ENCODE measurements around the gene C10orf71. TPM values are rescaled to one million over a fixed set of nuclear protein-coding genes. Genes with fewer than 3 reads are reported as not detected.

Gene C10orf71, protein sequence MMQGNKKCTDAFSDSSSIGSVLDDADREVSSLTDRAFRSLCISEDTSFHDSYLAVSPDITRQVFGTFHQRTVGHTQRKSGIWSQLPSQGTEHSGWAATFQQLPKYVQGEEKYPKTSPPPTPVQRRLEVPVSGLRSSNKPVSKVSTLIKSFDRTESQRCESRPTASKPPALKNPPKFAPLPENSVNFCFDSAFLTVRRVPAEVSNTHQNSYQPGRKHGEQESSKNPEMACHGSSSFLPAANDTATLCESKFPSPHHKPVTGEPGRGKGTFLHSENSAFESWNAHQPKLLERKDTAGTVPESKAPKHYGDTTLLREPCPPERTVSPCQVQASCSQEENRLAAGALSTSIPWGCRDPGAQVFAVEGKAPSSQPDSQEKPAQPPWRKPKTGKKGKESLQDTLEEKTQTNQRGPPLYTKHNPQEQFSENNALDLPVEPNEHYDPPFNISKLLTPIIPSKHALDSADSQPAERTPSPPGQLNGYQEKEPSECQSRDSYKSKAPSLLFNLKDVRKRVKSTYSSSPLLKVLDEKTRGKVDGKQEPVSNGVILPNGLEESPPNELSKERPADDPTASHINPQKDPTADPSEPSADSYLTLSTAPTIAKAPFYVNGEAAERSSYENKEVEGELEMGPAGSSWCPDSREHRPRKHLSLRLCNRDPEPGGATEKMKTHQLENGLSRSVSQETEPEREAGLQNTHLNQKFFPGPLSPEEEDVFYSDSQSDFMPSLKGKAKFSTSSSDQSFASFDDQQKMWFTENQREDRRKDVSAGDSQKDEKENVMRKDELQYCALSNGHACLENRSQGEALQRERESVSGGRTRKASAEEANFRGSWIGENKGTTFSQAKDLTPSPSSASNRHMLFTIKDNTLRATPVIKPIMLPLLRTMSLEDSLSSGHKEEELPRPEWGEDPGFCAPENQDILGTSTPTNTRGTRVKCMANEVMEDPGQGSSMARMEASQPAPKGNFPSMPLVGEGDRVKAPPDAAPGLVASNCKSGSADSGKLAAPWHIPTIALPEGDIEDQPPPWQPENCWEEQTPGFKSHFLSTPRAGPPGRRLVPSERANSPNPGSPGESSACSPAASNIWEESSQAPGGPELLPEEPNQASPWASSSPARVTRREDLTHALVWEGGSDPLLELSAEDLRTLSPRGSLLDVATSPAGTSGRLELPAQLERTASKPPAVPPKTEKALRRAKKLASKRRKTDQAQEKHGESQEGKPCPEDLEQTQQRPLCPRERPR (N-terminal part only)
- not detected for total RNA-seq

DNA sequence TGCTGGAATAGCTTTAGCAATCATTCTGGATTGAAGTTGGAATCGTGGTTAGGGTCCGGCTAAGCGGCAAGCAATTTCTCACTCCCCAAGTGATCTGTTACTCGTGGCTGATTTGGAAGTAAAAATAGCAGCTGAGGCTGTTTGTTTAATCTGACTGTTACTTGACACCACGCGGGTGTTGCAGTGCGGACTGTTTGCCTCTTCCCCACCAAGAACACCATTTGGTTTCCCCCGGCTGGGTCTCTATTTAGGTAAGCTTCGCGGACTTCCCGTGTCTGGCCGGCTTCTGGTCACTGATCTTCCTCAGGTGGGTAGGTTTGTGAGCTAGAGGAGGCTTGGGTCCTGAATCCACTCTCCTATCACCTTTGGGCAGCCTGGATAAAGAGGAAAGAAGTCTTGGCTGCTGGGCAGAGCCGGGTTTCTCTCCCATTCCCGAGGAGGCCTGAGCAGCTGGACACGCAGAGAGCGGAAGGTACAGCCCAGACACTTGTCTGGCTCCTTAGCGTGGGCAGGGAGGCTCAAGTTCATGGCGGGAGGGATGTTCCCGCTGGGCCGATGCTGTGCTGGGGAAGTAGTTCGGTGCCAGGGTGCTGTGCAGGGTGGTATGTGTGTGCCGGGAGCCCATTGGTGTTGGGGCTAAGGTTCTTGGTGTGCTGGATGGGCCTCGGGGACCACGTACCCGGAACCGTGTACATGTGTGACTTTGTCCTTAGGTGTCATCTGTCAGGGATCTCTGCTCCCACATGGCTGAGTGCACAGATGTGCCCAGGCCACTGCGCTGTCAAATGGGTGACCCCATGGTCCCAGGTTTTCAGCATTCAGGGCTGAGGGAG is at the start of gene C10orf71:
TSS of gene C10orf71 (plus strand) at position 188 of the 833 bp plus-strand sequence. CDS start 23,376 bp downstream, outside the sequence.
- no peaks in the 10 kb centered on the region for H3K36me3 ChIP-seq
- TF ChIP-seq, protein P1, sequence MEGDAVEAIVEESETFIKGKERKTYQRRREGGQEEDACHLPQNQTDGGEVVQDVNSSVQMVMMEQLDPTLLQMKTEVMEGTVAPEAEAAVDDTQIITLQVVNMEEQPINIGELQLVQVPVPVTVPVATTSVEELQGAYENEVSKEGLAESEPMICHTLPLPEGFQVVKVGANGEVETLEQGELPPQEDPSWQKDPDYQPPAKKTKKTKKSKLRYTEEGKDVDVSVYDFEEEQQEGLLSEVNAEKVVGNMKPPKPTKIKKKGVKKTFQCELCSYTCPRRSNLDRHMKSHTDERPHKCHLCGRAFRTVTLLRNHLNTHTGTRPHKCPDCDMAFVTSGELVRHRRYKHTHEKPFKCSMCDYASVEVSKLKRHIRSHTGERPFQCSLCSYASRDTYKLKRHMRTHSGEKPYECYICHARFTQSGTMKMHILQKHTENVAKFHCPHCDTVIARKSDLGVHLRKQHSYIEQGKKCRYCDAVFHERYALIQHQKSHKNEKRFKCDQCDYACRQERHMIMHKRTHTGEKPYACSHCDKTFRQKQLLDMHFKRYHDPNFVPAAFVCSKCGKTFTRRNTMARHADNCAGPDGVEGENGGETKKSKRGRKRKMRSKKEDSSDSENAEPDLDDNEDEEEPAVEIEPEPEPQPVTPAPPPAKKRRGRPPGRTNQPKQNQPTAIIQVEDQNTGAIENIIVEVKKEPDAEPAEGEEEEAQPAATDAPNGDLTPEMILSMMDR (IDR thresholded peaks at IDR 0.05): no peak
- no peak within 1 kb of the TSS for H3K4me3 ChIP-seq
- no peak for DNase-seq (ENCODE audit: low spot score in 2 of 2)
- no peaks in the 10 kb centered on the region for H3K4me1 ChIP-seq
- no peaks in the 10 kb centered on the region for H3K27me3 ChIP-seq
- H3K9me3 ChIP-seq: no peaks in the 10 kb centered on the region
- no peak within 1 kb of the TSS for H3K27ac ChIP-seq
- intact Hi-C loops (cut with DNase I; ENCODE audit: low total_unique reads): no loop called here

DNA sequence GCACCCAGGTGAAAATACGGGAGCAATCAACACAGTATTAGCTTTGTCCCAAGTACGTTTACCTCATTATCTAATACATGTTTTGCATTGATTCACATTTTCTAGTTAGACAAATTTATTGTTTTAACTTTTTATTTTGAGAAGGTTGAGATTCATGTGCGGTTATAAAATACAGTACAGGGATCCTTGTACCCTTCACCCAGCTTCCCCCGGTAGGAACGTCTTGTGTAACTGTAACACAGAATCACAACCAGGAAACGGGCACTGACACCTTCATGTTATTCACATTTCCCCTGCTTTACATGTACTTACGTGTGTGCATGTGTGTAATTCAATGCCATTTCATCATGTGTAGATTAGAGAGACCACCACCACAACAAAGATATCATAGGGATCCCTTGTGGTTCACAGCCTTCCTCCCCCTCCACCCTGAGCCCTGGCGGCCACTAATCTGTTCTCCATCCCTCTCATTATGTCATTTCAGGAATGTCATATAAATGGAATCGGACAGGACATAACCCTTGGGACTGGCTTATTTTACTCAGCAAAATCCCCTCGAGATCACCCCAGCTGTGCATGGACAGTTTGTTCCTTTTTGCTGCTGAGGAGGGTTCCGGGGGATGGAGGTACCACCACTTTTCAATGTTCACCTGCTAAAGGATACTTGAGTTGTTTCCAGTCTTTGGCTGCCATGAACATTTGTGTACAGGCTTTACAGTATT is 46.5 kb upstream of the C10orf71 start:
- Histone ChIP-seq H3K27me3 (no peaks in the 10 kb centered on the region), H3K4me3 (no peak overlapping the region), H3K36me3 (no peaks in the 10 kb centered on the region), H3K27ac (no peak overlapping the region), H3K4me1 (no peaks in the 10 kb centered on the region), H3K9me3 (no peaks in the 10 kb centered on the region)
- intact Hi-C loops (cut with DNase I; ENCODE audit: low total_unique reads): no loop called here
- TF ChIP-seq, protein P1 (IDR thresholded peaks at IDR 0.05): no peak
- no peak for TF ChIP-seq POLR2A (IDR thresholded peaks at IDR 0.05)
- TF ChIP-seq POLR2AphosphoS5 (IDR thresholded peaks at IDR 0.05): no peak
- no peak for DNase-seq (ENCODE audit: low spot score in 2 of 2)

DNA sequence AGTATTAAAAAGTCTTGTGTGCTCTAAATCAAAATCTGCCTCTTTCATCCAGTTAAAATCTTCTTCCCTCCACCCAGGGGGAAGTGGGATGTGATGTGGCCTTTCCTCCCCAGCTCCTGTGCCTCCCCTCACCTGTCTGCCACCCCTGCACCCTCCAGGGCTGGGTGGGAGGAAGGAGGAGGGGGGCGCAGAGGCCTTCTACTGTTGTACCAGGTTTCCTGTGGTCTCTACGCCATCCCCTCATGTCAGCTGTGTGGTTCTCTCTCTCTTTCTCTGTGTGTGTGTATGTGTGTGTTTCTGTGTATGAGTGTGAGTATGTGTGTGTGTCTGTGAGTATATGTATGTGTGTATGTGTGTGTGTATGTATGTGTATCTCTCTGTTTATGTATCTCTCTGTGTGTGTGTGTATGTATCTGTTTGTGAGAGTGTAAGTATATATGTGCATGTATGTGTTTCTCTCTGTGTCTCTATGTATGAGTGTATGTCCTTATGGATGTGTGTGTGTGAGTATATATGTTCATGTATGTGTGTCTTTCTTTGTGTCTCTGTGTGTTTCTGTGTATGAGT is 45.5 kb upstream of the C10orf71 start:
- Histone ChIP-seq H3K36me3 (no peaks in the 10 kb centered on the region), H3K27ac (no peak overlapping the region), H3K27me3 (no peaks in the 10 kb centered on the region), H3K4me3 (no peak overlapping the region), H3K9me3 (no peaks in the 10 kb centered on the region), H3K4me1 (no peaks in the 10 kb centered on the region)
- no peak for DNase-seq (ENCODE audit: low spot score in 2 of 2)
- TF ChIP-seq, protein P1 (IDR thresholded peaks at IDR 0.05): no peak
- TF ChIP-seq POLR2A (IDR thresholded peaks at IDR 0.05): no peak
- no peak for TF ChIP-seq POLR2AphosphoS5 (IDR thresholded peaks at IDR 0.05)
- intact Hi-C loops (cut with DNase I; ENCODE audit: low total_unique reads): no loop called here

DNA sequence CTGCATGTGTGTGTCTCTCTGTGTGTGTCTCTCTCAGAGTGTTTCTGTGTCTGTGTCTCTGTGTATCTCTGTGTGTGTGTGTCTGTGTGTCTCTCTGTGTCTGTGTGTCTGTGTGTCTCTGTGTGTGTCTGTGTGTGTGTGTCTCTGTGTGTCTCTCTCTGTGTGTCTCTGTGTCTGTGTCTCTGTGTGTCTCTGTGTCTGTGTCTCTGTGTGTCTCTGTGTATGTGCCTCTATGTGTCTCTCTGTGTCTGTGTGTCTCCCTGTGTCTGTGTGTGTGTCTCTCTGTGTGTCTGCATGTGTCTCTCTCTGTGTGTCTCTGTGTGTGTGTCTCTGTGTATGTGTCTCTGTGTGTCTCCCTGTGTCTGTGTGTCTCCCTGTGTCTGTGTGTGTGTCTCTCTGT is 44.8 kb upstream of the C10orf71 start:
- intact Hi-C loops (cut with DNase I; ENCODE audit: low total_unique reads): no loop called here
- H3K27me3 ChIP-seq: no peaks in the 10 kb centered on the region
- H3K9me3 ChIP-seq: no peaks in the 10 kb centered on the region
- no peaks in the 10 kb centered on the region for H3K36me3 ChIP-seq
- TF ChIP-seq POLR2AphosphoS5 (IDR thresholded peaks at IDR 0.05) (no peak), POLR2A (IDR thresholded peaks at IDR 0.05) (no peak)
- TF ChIP-seq, protein P1 (IDR thresholded peaks at IDR 0.05): no peak
- no peaks in the 10 kb centered on the region for H3K4me1 ChIP-seq
- no peak overlapping the region for H3K4me3 ChIP-seq
- no peak overlapping the region for H3K27ac ChIP-seq
- no peak for DNase-seq (ENCODE audit: low spot score in 2 of 2)

All from breast epithelium (tissue), 4 donors.